Measurements from ENCODE around the gene PRR5L.

PRR5L gene

DNA sequence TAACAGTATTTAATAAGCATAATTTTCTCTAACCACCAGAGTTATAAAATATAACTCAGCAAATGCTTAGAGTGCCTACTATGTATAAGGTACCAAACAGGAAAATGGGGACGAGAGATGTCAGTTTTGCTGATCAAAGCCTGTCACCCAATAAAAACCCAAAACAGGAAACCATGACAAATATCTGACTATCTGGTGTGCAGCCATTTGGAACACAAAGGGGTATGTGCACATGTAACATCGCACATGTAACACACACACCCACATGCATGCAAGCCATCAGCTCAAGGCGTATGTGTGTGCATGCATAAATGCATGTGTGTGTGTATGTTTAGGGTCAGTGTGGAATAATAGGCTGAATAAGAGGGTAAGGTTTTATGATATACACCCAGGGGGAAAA lies 64.2 kb downstream of the PRR5L start:
- Histone ChIP-seq H3K36me3 (ENCODE audit: insufficient read depth, insufficient read length, low read length) (no peaks in the 10 kb centered on the region), H3K4me1 (ENCODE audit: insufficient read depth, insufficient read length) (peaks cover 5% of the 10 kb centered on the region), H3K4me3 (ENCODE audit: insufficient read length, low read depth) (no peak overlapping the region), H3K9me3 (ENCODE audit: insufficient read depth, low read length) (no peaks in the 10 kb centered on the region), H3K27me3 (ENCODE audit: insufficient read depth, insufficient read length) (peaks cover 21% of the 10 kb centered on the region), H3K9ac (ENCODE audit: insufficient read length, low read depth) (no peak overlapping the region)
- DNase-seq (ENCODE audit: low read depth, low spot score): no peak
- TF ChIP-seq YY1 (IDR thresholded peaks at IDR 0.05; ENCODE audit: insufficient read depth, insufficient read length) (no peak), SUZ12 (IDR thresholded peaks at IDR 0.05; ENCODE audit: extremely low read depth, insufficient read depth, insufficient read length) (no peak), ZNF274 (IDR thresholded peaks at IDR 0.05; ENCODE audit: low read depth, low read length) (no peak)

DNA sequence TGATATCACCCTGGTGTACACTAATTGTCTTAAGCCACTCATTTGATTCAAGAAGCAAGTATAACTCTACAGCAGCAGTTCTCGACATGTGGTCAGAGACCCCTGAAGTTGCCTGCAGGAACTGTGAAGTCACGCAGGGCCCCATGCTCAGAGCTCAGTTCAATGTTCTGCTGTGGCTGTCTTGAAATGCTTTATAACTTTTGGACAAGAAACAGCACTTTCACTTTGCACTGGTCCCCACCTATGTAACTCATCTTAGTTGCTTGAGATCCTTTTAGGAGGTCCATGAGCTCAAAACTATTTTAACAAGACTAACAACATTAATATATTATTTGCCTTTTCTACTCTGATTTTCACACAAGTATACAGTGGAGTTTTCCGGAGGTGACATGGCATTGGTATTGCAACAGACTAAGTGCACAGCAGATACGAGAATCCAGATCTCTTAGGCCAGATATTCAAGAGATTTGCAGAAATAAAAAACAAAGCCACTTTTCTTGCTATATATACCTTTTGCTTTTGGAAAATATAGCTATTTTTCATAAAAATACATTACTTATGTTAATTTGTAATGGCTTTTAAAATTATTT lies 64.8 kb downstream of the PRR5L start:
- H3K9ac ChIP-seq (ENCODE audit: insufficient read length, low read depth): no peak overlapping the region
- no peak for TF ChIP-seq SUZ12 (IDR thresholded peaks at IDR 0.05; ENCODE audit: extremely low read depth, insufficient read depth, insufficient read length)
- no peak for TF ChIP-seq YY1 (IDR thresholded peaks at IDR 0.05; ENCODE audit: insufficient read depth, insufficient read length)
- no peak for TF ChIP-seq ZNF274 (IDR thresholded peaks at IDR 0.05; ENCODE audit: low read depth, low read length)
- peaks cover 21% of the 10 kb centered on the region for H3K27me3 ChIP-seq (ENCODE audit: insufficient read depth, insufficient read length)
- no peak for DNase-seq (ENCODE audit: low read depth, low spot score)
- H3K9me3 ChIP-seq (ENCODE audit: insufficient read depth, low read length): no peaks in the 10 kb centered on the region
- H3K4me3 ChIP-seq (ENCODE audit: insufficient read length, low read depth): no peak overlapping the region
- H3K36me3 ChIP-seq (ENCODE audit: insufficient read depth, insufficient read length, low read length): no peaks in the 10 kb centered on the region
- peaks cover 5% of the 10 kb centered on the region for H3K4me1 ChIP-seq (ENCODE audit: insufficient read depth, insufficient read length)

- H3K27me3 ChIP-seq (ENCODE audit: insufficient read depth, insufficient read length): peaks cover 21% of the 10 kb centered on the region
- H3K9ac ChIP-seq (ENCODE audit: insufficient read length, low read depth): no peak overlapping the region
- TF ChIP-seq SUZ12 (IDR thresholded peaks at IDR 0.05; ENCODE audit: extremely low read depth, insufficient read depth, insufficient read length): no peak
- no peak for TF ChIP-seq ZNF274 (IDR thresholded peaks at IDR 0.05; ENCODE audit: low read depth, low read length)
- TF ChIP-seq YY1 (IDR thresholded peaks at IDR 0.05; ENCODE audit: insufficient read depth, insufficient read length): no peak
- peaks cover 5% of the 10 kb centered on the region for H3K4me1 ChIP-seq (ENCODE audit: insufficient read depth, insufficient read length)
- H3K9me3 ChIP-seq (ENCODE audit: insufficient read depth, low read length): no peaks in the 10 kb centered on the region
- no peaks in the 10 kb centered on the region for H3K36me3 ChIP-seq (ENCODE audit: insufficient read depth, insufficient read length, low read length)
- no peak overlapping the region for H3K4me3 ChIP-seq (ENCODE audit: insufficient read length, low read depth)
- no peak for DNase-seq (ENCODE audit: low read depth, low spot score)
Observed at GRCh38 chr11:36361472-36361871, 65.4 kb downstream of the PRR5L start.

GRCh38 chr11:36361901-36362391 lies 65.9 kb downstream of the PRR5L start:
- no peak for DNase-seq (ENCODE audit: low read depth, low spot score)
- Histone ChIP-seq H3K27me3 (ENCODE audit: insufficient read depth, insufficient read length) (peaks cover 21% of the 10 kb centered on the region), H3K36me3 (ENCODE audit: insufficient read depth, insufficient read length, low read length) (no peaks in the 10 kb centered on the region), H3K4me3 (ENCODE audit: insufficient read length, low read depth) (no peak overlapping the region), H3K4me1 (ENCODE audit: insufficient read depth, insufficient read length) (peaks cover 5% of the 10 kb centered on the region), H3K9me3 (ENCODE audit: insufficient read depth, low read length) (no peaks in the 10 kb centered on the region), H3K9ac (ENCODE audit: insufficient read length, low read depth) (no peak overlapping the region)
- no peak for TF ChIP-seq SUZ12 (IDR thresholded peaks at IDR 0.05; ENCODE audit: extremely low read depth, insufficient read depth, insufficient read length)
- no peak for TF ChIP-seq ZNF274 (IDR thresholded peaks at IDR 0.05; ENCODE audit: low read depth, low read length)
- no peak for TF ChIP-seq YY1 (IDR thresholded peaks at IDR 0.05; ENCODE audit: insufficient read depth, insufficient read length)

DNA sequence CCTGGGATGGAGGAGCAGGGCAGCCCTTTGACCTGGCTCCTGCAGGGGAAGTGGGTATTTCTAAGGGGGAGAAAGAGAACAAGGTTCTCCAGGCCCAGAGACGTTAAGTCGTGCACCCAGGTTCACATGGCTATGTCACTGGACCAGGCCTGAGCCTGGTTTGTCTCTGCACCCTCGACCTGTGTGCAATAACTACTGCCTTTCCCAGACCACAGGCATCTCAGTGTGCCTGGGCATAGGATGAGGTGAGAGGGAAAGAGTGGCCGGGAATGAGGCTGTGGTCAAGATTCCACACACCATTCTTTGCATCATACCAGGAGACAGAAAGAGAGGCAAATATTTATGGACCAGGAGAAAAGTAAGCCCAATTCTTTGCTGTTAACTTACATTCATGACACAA lies 66.8 kb downstream of the PRR5L start:
- no peak for DNase-seq (ENCODE audit: low read depth, low spot score)
- Histone ChIP-seq H3K4me3 (ENCODE audit: insufficient read length, low read depth) (no peak overlapping the region), H3K9ac (ENCODE audit: insufficient read length, low read depth) (no peak overlapping the region), H3K36me3 (ENCODE audit: insufficient read depth, insufficient read length, low read length) (no peaks in the 10 kb centered on the region), H3K27me3 (ENCODE audit: insufficient read depth, insufficient read length) (peaks cover 21% of the 10 kb centered on the region), H3K9me3 (ENCODE audit: insufficient read depth, low read length) (no peaks in the 10 kb centered on the region), H3K4me1 (ENCODE audit: insufficient read depth, insufficient read length) (peaks cover 5% of the 10 kb centered on the region)
- TF ChIP-seq YY1 (IDR thresholded peaks at IDR 0.05; ENCODE audit: insufficient read depth, insufficient read length): no peak
- TF ChIP-seq SUZ12 (IDR thresholded peaks at IDR 0.05; ENCODE audit: extremely low read depth, insufficient read depth, insufficient read length): no peak
- TF ChIP-seq ZNF274 (IDR thresholded peaks at IDR 0.05; ENCODE audit: low read depth, low read length): no peak

- no peak for DNase-seq (ENCODE audit: low read depth, low spot score)
- TF ChIP-seq SUZ12 (IDR thresholded peaks at IDR 0.05; ENCODE audit: extremely low read depth, insufficient read depth, insufficient read length): no peak
- no peak for TF ChIP-seq YY1 (IDR thresholded peaks at IDR 0.05; ENCODE audit: insufficient read depth, insufficient read length)
- no peak for TF ChIP-seq ZNF274 (IDR thresholded peaks at IDR 0.05; ENCODE audit: low read depth, low read length)
- H3K9ac ChIP-seq (ENCODE audit: insufficient read length, low read depth): no peak overlapping the region
- H3K9me3 ChIP-seq (ENCODE audit: insufficient read depth, low read length): no peaks in the 10 kb centered on the region
- peaks cover 5% of the 10 kb centered on the region for H3K4me1 ChIP-seq (ENCODE audit: insufficient read depth, insufficient read length)
- H3K36me3 ChIP-seq (ENCODE audit: insufficient read depth, insufficient read length, low read length): no peaks in the 10 kb centered on the region
- no peak overlapping the region for H3K4me3 ChIP-seq (ENCODE audit: insufficient read length, low read depth)
- H3K27me3 ChIP-seq (ENCODE audit: insufficient read depth, insufficient read length): peaks cover 21% of the 10 kb centered on the region
Observed at GRCh38 chr11:36363361-36364268, 67.5 kb downstream of the PRR5L start.

All from NT2/D1 (cell line).